Renal cortex interstitium (tissue), 11 donors: ENCODE data around the gene SLC25A43. TPM values are rescaled to one million over a fixed set of nuclear protein-coding genes. Genes with fewer than 3 reads are reported as not detected.
"Not testable (repeated sequence)": the region's sequence is repeated elsewhere in the genome, so short reads cannot be mapped to it uniquely, and the experiment has no call there.

Experiments used
- DNase-seq, 11 donors: peaks; one replicate each; pipeline ENCODE4 v3.0.0-alpha.2; 2013; ENCODE audit warnings: low read depth in 9 of 11, low spot score in 4 of 11; ENCODE audit errors: extremely low read depth in 1 of 11
- polyA plus RNA-seq, 3 donors: library from polyadenylated mRNA; unstranded; fragments of 120-200 nt; gene quantifications; one replicate each; pipeline ENCODE4 v1.2.1, GENCODE V29; 2013; ENCODE audit not compliant: insufficient read length in 3 of 3

The SLC25A43 gene
- polyA plus RNA-seq, 3 donors: 6.0 to 7.1 (median 6.5) TPM

GRCh38 chrX:119486745-119487144, 87.6 kb downstream of the SLC25A43 start:
- DNase-seq: no peak

- DNase-seq: not testable (repeated sequence)
Observed at GRCh38 chrX:119487766-119488165, 88.6 kb downstream of the SLC25A43 start.

DNA sequence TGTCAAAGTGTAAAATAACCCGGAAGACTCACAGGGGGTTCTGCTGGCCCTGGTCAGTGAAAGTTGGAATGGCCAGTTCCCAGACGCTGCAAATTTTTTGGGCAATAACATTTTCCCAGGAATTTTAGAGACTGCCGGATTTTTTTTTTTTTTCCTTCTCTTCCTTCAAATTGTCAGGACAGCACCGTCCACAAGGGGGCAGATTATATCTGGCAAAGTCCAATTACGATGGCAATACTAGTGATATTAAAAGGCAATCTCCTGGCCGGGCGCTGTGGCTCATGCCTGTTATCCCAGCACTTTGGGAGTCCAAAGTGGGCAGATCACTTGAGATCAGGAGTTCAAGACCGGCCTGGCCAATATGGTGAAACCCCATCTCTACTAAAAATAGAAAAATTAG, 89.6 kb downstream of the SLC25A43 start:
- DNase-seq: peak in 2 of 11 donors; percentile 23 to 26

DNA sequence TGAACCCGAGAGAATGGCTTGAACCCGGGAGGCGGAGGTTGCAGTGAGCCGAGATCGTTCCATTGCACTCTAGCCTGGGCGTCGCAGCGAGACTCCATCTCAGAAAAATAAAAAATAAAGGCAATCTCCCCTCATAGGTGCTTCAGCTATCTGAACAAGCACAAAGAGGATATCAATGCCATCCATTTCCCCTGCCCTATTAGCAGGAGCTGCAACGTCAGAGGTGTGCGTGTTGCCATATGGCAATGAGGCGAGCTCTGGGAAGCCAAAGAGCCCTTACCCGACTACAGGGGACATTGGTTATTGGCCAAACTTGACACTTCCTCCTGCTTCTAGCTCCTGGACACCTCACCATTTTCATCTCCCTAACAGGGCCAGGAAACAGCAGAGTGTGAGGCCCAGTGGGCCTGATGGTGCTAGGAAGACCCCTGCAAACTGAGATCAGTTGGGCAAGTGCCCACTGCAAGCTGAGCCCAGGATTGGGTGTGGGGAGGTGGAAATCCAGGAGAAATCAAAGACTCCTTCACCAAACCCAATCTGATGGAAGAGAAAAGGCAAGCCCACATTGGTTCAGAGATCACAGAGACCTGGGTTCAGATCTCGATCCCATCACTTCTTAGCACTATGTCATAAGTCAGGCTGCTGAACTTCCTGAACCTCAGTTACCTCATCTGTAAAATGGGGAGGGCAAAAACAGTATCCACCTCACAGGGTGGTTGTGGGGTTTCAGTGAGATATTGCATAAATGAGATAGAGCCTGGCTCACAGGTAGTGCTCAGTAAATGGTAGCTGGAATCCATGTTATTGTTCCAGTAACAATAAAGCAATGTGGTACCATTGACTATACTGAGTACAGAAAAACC, 90.3 kb downstream of the SLC25A43 start:
- no peak for DNase-seq

- no peak for DNase-seq
Observed at GRCh38 chrX:119492463-119492862, 93.3 kb downstream of the SLC25A43 start.

GRCh38 chrX:119493851-119494495, 94.8 kb downstream of the SLC25A43 start:
- DNase-seq: not testable (repeated sequence)

GRCh38 chrX:119495734-119496726, 96.9 kb downstream of the SLC25A43 start:
- DNase-seq: no peak

GRCh38 chrX:119497185-119497584, 98.0 kb downstream of the SLC25A43 start:
- DNase-seq: no peak

GRCh38 chrX:119500061-119500800, 101.1 kb downstream of the SLC25A43 start:
- DNase-seq: no peak

DNA sequence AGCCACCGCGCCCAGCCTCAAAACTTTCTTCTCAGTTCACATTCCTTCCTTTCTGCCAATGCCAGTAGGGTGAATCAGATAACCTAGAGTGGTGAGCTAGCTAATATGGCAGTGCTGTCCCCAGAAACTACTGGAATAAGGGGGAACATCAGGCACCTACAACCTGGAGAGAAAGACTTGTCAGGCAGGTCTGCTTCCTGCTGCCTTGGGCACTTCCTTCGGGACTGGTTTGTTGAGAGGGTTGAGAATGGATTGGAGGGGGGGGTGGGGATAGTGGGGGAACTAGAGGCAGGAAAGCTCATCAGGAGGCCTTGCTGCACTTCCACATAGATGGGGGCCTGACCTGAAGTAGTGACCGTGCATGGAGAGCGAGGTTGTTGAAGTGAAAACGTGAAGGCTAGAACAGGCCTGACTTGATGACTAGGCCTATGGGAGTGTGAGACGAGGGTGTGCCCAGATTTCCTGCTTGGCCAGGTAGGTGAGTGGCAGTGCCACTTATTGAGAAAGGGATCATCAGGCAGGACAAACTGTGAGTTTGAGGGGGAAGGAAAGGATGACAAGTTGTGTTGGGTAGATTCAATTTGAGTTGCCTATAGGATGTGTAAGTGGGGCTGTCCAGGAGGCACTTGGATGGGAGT, 102.5 kb downstream of the SLC25A43 start:
- DNase-seq: no peak

GRCh38 chrX:119502727-119503483, 103.8 kb downstream of the SLC25A43 start:
- no peak for DNase-seq

- DNase-seq: no peak
Observed at GRCh38 chrX:119503484-119503861, 104.3 kb downstream of the SLC25A43 start.

Other genes with a start within 250 kb of the SLC25A43 start
- gene PGRMC1, start 163.1 kb upstream of the SLC25A43 start, polyA plus RNA-seq: 100 to 1,000 TPM; 258 to 278 (median 270) TPM
- 100 to 1,000 TPM; 308 to 334 (median 328) TPM for gene SLC25A5, start 69.1 kb downstream of the SLC25A43 start, polyA plus RNA-seq
- gene STEEP1, start 166.1 kb downstream of the SLC25A43 start, polyA plus RNA-seq: 10 to 100 TPM; 31.0 to 33.7 (median 32.3) TPM
- gene UBE2A, start 175.2 kb downstream of the SLC25A43 start, polyA plus RNA-seq: 10 to 100 TPM; 83.2 to 97.7 (median 90.2) TPM
- gene NKRF, start 207.1 kb downstream of the SLC25A43 start, polyA plus RNA-seq: 10 to 100 TPM; 13.3 to 18.4 (median 15.1) TPM